ENCODE measurements around the gene GDPD4.

GDPD4 gene

DNA sequence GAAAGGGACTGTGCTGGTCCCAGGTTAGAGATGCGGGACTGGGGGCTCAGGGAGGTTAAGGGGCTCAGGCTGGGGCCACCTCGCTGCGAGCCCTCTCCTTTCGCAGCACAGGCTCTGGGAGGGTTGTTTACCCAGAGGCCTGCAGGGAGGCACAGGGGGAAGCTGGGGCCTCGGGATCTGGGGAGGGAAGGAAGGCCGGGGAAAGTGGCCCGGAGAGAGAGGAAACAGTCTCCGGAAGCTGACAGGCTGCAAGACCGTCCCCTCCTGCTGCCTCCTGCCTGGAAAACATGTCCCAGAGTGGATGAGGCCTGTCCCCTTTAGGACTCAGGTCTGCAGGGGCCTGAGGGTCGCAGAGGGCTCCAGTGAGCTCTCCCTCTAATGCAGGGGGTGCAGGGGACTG lies 128.0 kb downstream of the GDPD4 start:
- no peak for DNase-seq

DNA sequence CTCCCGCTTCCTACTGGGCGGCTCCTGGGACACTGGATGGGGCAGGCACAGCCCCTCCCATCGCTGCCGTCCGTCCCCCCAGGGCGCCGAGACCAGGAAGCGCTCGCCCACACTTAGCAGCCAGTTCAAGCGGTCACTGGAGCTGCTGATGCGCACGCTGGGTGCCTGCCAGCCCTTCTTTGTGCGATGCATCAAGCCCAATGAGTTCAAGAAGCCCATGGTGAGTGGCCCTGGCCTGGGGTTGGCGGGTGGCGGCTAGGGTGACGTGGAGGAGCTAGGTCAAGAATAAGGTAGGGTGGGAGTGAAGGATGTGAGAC lies 128.9 kb downstream of the GDPD4 start:
- no peak for DNase-seq

- no peak for DNase-seq
Observed at GRCh38 chr11:77171885-77172665, 129.4 kb downstream of the GDPD4 start.

- DNase-seq: no peak
Observed at GRCh38 chr11:77171254-77171653, 130.2 kb downstream of the GDPD4 start.

DNA sequence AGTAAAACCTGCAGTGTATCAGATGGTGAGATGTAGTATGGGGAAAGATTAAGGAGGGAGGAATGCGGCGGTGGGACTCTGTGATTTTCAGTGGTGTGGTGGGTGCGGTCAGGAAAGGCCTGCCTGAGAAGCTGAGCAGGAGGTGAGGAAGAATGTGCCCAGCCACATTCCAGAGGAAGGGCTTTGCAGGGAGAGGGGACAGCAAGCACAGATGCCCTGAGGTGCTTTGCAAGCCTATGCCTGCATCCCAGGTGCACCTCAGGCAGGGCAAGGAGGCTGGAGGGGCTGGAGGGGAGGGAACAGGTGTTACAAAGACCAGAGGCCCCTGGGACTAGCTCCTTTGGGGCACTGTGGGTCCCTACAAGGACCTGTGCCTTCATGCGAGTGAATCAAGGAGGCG lies 131.4 kb downstream of the GDPD4 start:
- DNase-seq: no peak

DNA sequence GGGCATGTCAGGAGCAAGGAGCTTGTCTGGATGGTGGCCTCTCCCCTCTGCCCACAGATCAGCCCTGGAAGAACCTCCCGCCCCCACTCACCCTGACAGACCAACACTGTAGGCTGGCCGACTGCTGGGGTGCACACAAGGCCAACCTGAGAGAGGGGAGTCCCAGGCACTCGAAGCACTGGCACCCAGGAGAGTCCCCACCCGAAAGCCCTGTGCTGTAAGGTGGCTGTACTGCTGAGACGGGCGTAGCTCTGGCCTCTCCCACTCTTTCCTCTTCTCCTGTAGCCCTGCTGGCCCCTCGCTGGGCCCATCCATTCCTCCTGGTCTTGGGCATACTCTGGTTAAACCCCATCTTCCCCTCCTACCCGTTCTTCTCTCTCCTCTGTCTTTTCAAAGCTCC lies 133.7 kb downstream of the GDPD4 start:
- DNase-seq: no peak

- no peak for DNase-seq
Observed at GRCh38 chr11:77167111-77167626, 134.3 kb downstream of the GDPD4 start.

Data from right kidney (tissue), 1 donor.